SH-SY5Y (cell line): ENCODE results near the gene ATAD3B.

Experiments used
- GATA2 ChIP-seq: IDR thresholded peaks from 2 replicates; pipeline ENCODE4 v1.6.1; 2011; ENCODE audit warnings: mild to moderate bottlenecking, low read depth, low read length
- GATA3 ChIP-seq: IDR thresholded peaks from 2 replicates; pipeline ENCODE4 v1.6.1; 2011; ENCODE audit warnings: low read depth, mild to moderate bottlenecking, low read length, moderate library complexity

DNA sequence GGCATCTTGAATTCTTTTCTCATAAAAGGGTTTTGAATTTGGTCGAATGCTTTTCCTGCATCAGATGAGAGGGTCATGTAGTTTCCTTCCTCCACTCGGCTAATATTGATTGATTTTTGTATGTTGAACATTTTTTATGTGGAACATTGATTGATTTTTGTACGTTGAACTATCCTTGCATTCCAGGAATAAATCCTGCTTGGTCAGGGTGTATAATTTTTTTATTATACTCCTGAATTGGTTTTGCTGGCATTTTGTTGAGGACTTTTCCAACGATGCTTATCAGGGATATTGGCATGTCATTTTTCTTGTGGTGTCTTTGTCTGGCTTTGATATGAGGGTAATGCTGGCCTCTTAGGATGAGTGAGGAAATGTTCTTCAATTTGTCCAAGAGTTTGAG, 60.4 kb downstream of the ATAD3B start:
- TF ChIP-seq GATA2: no peak
- no peak for TF ChIP-seq GATA3
